ENCODE data around the gene SYPL2. TPM values are rescaled to one million over a fixed set of nuclear protein-coding genes. Genes with fewer than 3 reads are reported as not detected.

Gene SYPL2
- total RNA-seq, 1 experiment from 2014 or later, result 1.3 TPM

- no peak for DNase-seq (ENCODE audit: low read depth, low spot score)
- intact Hi-C loops (cut with micrococcal nuclease), result no loop called here
- RAD21 ChIA-PET (ENCODE audit: low non-redundant PET in 1 of 2, low total read pairs in 2 of 2, uncharacterized antibody in 2 of 2, unreplicated experiment in 2 of 2), result no interaction called here
- TF ChIP-seq JUND (IDR thresholded peaks at IDR 0.05) (no peak), EZH2 (IDR thresholded peaks at IDR 0.05) (no peak), ZFX (IDR thresholded peaks at IDR 0.05) (no peak), FOSL1 (IDR thresholded peaks at IDR 0.05; ENCODE audit: low read depth) (no peak), ELF1 (IDR thresholded peaks at IDR 0.05; ENCODE audit: borderline replicate concordance, low read depth) (no peak), RAD21 (IDR thresholded peaks at IDR 0.05; ENCODE audit: low read depth) (no peak), POLR2AphosphoS5 (IDR thresholded peaks at IDR 0.05; ENCODE audit: low read depth, low read length) (no peak), POLR2A (IDR thresholded peaks at IDR 0.05; ENCODE audit: borderline replicate concordance, extremely low read depth, insufficient read depth, insufficient read length) (no peak), ZBTB33 (IDR thresholded peaks at IDR 0.05; ENCODE audit: extremely low read depth, insufficient replicate concordance, low read length) (no peak), CEBPB (IDR thresholded peaks at IDR 0.05; ENCODE audit: low read depth) (no peak), REST (IDR thresholded peaks at IDR 0.05; ENCODE audit: low read depth) (no peak), SIN3A (IDR thresholded peaks at IDR 0.05; ENCODE audit: low read depth) (no peak), ZNF274 (IDR thresholded peaks at IDR 0.05; ENCODE audit: low read depth, low read length) (no peak)
- TF ChIP-seq, protein P1, sequence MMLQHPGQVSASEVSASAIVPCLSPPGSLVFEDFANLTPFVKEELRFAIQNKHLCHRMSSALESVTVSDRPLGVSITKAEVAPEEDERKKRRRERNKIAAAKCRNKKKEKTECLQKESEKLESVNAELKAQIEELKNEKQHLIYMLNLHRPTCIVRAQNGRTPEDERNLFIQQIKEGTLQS (IDR thresholded peaks at IDR 0.05), result no peak
- TF ChIP-seq, protein P2, sequence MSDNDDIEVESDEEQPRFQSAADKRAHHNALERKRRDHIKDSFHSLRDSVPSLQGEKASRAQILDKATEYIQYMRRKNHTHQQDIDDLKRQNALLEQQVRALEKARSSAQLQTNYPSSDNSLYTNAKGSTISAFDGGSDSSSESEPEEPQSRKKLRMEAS (IDR thresholded peaks at IDR 0.05), result no peak
- Histone ChIP-seq H4K20me1 (ENCODE audit: insufficient read depth) (no peaks in the 10 kb centered on the region), H3K4me2 (ENCODE audit: low read length) (no peak overlapping the region), H3K27me3 (ENCODE audit: insufficient read depth, low read length) (peaks cover 2% of the 10 kb centered on the region; the same call in 1 of the 2 replicates), H3K27ac (ENCODE audit: low read depth, low read length) (no peak overlapping the region), H3K4me1 (ENCODE audit: control insufficient read depth in 1 of 2, insufficient read depth in 2 of 2, low read length in 2 of 2) (peaks cover 0 to 4% of the 10 kb centered on the region in 2 experiments; a peak in 2 of 4 replicates), H3K9me2 (ENCODE audit: insufficient read depth) (no peaks in the 10 kb centered on the region; the same call in 1 of the 2 replicates), H3K4me3 (replicated peaks in 1 of 2; ENCODE audit: low read depth in 1 of 2, low read length in 2 of 2) (no peak overlapping the region), H3K79me2 (ENCODE audit: insufficient read depth, low read length) (no peaks in the 10 kb centered on the region), H3K36me3 (ENCODE audit: control insufficient read depth in 1 of 2, insufficient read depth in 2 of 2, low read length in 2 of 2) (no peaks in the 10 kb centered on the region), H3K9ac (ENCODE audit: low read length) (no peak overlapping the region), H2AFZ (ENCODE audit: low read depth, low read length, poor library complexity, severe bottlenecking) (no peak overlapping the region), H3K9me3 (ENCODE audit: control insufficient read depth in 1 of 2, insufficient read depth in 1 of 2, low read depth in 1 of 2, low read length in 2 of 2) (no peaks in the 10 kb centered on the region)
- no peak for ATAC-seq
- POLR2A ChIA-PET, result no interaction called here
- CTCF ChIA-PET, result interaction anchor here (1.2 to 1.6 kb wide), 2 partner anchors 11 to 15 kb away, joined by 3 to 4 read pairs; partner anchors contain the start of gene CYB561D1
- no TSS peak for BruUV-seq (replicated peaks)
Observed at GRCh38 chr1:109504974-109505373, 38.6 kb downstream of the SYPL2 start.
